Heart right ventricle (tissue), 16 donors: ENCODE results near the gene RPRD2. TPM values are rescaled to one million over a fixed set of nuclear protein-coding genes. Genes with fewer than 3 reads are reported as not detected.

Experiments
- ATAC-seq, 8 donors: fragments of 200-7000 bp; cut with Tn5 transposase; one replicate each; pipeline ENCODE4 v1.9.1; 2020; ENCODE audit warnings: mild to moderate bottlenecking in 8 of 8, moderate library complexity in 8 of 8, moderate number of reproducible peaks in 1 of 8
- DNase-seq, 2 donors: peaks; one replicate each; pipeline ENCODE4 v3.0.0-alpha.2; 2020
- H3K27ac ChIP-seq, 10 donors: fragments of 200-600 bp; sonication (generic) in 2 of 10; one replicate each; pipeline versions ENCODE4 v1.5.0 to v1.8.0; 2020 to 2022; ENCODE audit warnings: mild to moderate bottlenecking in 3 of 10
- H3K27me3 ChIP-seq, 7 donors: fragments of 200-600 bp; one replicate each; pipeline ENCODE4 v1.8.0; 2021 to 2022; ENCODE audit warnings: mild to moderate bottlenecking in 2 of 7
- H3K36me3 ChIP-seq, 9 donors: fragments of 200-600 bp; sonication (generic) in 1 of 9; one replicate each; pipeline versions ENCODE4 v1.5.0 to v1.8.0; 2020 to 2022; ENCODE audit warnings: mild to moderate bottlenecking in 2 of 9
- H3K4me1 ChIP-seq, 9 donors: fragments of 200-600 bp; sonication (generic) in 1 of 9; one replicate each; pipeline versions ENCODE4 v1.5.0 to v1.8.0; 2020 to 2022; ENCODE audit warnings: mild to moderate bottlenecking in 4 of 9
- H3K4me3 ChIP-seq, 10 donors: fragments of 200-600 bp; sonication (generic) in 2 of 10; one replicate each; pipeline versions ENCODE4 v1.5.0 to v1.8.0; 2020 to 2022; ENCODE audit warnings: mild to moderate bottlenecking in 7 of 10, moderate library complexity in 2 of 10
- H3K9me3 ChIP-seq, 11 donors: fragments of 200-600 bp in 10 of 11; sonication (generic) in 2 of 11; one replicate each; pipeline versions ENCODE4 v1.5.0 to v1.8.0; 2013 to 2022; ENCODE audit warnings: mild to moderate bottlenecking in 2 of 11, control low read depth in 1 of 11, moderate library complexity in 1 of 11
- WGBS, 2 donors: extraction: QIAGEN DNeasy Blood & Tissue Kit; methylation state at CpG; one replicate each; pipeline ENCODE4 v1.1.7; 2013; ENCODE audit warnings: inconsistent platforms in 1 of 2; 5-methylcytosine and 5-hydroxymethylcytosine counted together
- intact Hi-C, 10 donors: fragments of 100-400 bp; cut with DNase I; formaldehyde crosslinking; loops; one replicate each; pipeline versions ENCODE4 v1.11.1 to v1.14.2; 2022
- polyA plus RNA-seq, 2 donors: library from polyadenylated mRNA; stranded (reverse); fragments of 200-250 nt; gene quantifications; one replicate each; pipeline ENCODE4 v1.2.3, GENCODE V29; 2013
- total RNA-seq, 10 donors: library from RNA; stranded (reverse); fragmentation: NEBNext Ultra II Directional in 3 of 10; extraction: Animal tissue kit (Norgen Biotek cat#: 25700) in 3 of 10; gene quantifications; one replicate each; pipeline versions ENCODE4 v1.2.1 to v1.2.4, GENCODE V29; 2021 to 2023
- TF ChIP-seq, protein P1 (sequence below), 9 donors: fragments of 200-600 bp; sonication (generic) in 2 of 9; IDR thresholded peaks; one replicate each; pipeline versions ENCODE4 v1.5.0 to v1.8.0; 2021 to 2022; ENCODE audit warnings: antibody characterized with exemption in 9 of 9, mild to moderate bottlenecking in 5 of 9, moderate library complexity in 1 of 9
- donor health status: Arrhythmogenic right ventricular cardiomyopathy.
- donor health status: ischemic (EF 13 %, LVEDD 7.1; RV severe dilation, severe dysfunction).
- donor health status: healthy with polysubstance abuse.
- donor health status: DM: no; HTN: yes; CAD: no.
- donor health status: DM: no; HTN: no; CAD: no.
- donor health status: ischemic (EF 25% LVEDD 6.9; RV normal size, moderate dysfunction).
- donor health status: ischemic (EF 25% LVEDD 5.7; RV mildly dilated, moderate dysfunction).
- donor health status: healthy.
- donor health status: DM: yes; HTN: yes; CAD: no.
- donor health status: Ischemic cardiomyopathy.
- donor health status: ischemic (EF 35%, LVEDD 5.7; RV mildly dilated, moderate dysfunction).
- donor health status: nonischemic (EF 11% LVEDD 7.7; RV severe dilation, severe dysfunction).
- donor health status: DM: yes; HTN: yes; CAD: no.
- donor health status: PGD.
- donor health status: ischemic (EF 29% LVEDD 5.4; RV normal size, mild dysfunction).
- donor health status: nonischemic (EF 23%, LVEDD 6.1; RV moderate dilation, normal function).

RPRD2 gene
- total and polyA plus RNA-seq, 12 donors: 4.0 to 34.5 (median 27.9) TPM

DNA sequence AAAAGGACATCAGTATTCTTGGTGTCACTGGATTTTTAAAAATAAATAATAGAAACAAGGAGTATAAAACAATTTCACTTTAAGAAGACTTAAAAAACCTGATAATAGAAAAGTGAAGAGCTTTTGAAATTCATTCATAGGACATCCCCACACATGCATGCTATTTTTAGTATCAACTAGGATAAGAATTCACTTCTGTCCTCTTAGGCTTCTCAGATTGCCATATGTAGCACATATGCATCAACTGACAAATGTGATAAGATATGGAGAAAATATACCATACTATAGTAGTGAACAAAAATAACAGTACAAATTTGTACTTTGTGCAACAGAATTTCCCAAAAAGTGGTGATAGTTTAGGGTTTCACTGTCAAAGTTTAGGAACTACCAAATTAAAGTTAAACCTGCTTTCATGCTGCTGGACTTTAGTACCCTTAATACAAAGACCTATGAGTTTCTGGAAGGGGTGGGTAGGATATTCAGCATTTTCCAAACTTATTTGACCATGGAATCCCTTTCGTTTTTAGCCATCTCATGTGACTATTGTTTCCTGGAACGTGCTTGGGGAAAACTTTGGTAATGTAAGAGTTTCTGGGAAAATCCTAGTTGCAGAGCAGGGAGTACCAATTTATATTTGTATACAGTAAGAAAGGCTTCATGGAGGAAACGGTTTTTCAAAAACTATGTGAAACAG, 19.8 kb downstream of the RPRD2 start:
- DNase-seq: no peak
- TF ChIP-seq, protein P1, sequence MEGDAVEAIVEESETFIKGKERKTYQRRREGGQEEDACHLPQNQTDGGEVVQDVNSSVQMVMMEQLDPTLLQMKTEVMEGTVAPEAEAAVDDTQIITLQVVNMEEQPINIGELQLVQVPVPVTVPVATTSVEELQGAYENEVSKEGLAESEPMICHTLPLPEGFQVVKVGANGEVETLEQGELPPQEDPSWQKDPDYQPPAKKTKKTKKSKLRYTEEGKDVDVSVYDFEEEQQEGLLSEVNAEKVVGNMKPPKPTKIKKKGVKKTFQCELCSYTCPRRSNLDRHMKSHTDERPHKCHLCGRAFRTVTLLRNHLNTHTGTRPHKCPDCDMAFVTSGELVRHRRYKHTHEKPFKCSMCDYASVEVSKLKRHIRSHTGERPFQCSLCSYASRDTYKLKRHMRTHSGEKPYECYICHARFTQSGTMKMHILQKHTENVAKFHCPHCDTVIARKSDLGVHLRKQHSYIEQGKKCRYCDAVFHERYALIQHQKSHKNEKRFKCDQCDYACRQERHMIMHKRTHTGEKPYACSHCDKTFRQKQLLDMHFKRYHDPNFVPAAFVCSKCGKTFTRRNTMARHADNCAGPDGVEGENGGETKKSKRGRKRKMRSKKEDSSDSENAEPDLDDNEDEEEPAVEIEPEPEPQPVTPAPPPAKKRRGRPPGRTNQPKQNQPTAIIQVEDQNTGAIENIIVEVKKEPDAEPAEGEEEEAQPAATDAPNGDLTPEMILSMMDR (IDR thresholded peaks at IDR 0.05): no peak
- intact Hi-C loops: loop anchor here in 1 of 10 donors (10.0 kb wide), 1 partner anchor 61 kb away; no protein-coding TSS in a partner anchor
- H3K4me1 ChIP-seq: peaks cover 0 to 51% (median 19%) of the 10 kb centered on the region in 9 donors
- H3K36me3 ChIP-seq: peaks cover 0 to 5% (median 0%) of the 10 kb centered on the region in 9 donors
- peak overlapping the region in 1 of 10 donors; percentile 36 for H3K27ac ChIP-seq
- no peak for ATAC-seq
- H3K9me3 ChIP-seq: no peaks in the 10 kb centered on the region
- 31 to 33% methylated on average over 3 of the region's 3 CpGs for WGBS, 2 donors
- H3K27me3 ChIP-seq: no peaks in the 10 kb centered on the region
- no peak overlapping the region for H3K4me3 ChIP-seq

DNA sequence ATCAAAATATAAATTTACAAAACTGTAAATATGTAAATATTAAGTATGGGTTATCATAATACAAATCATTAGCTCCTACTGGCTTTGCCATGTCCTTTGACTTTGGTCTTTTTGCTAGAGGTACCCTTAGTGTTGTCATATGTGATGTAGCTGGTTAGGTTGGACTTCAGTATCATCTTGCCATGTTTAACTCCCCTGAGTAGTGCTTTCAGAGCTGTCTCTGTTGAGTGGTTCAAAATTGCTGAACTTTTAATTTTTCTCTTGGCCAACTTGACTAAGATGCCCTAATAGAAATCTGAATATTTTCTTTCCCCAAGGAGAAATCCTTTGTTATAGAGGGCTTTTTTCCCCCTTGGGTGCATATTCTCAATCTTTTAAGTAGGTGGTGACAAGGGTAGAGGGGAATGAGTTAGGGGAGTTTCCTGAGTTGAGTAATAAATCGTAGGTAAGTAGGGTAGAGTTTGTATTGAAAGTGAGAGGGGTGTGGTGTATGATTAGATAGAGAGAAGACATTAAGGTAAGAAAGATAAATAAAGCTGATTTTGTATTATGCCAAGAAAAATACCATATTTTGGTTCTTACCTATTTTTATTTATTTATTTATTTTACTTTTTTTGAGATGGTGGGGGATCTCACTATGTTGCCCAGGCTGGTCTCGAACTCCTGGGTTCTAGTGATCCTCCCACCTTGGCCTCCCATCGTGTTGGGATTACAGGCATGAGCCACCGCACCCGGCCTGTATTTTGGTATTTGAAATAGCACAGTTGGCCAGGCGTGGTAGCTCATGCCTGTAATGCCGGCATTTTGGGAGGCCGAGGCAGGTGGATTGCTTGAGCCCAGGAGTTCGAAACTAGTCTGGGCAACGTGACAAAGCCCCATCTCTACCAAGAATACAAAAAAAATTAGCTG, 21.8 kb downstream of the RPRD2 start:
- peaks cover 0 to 5% (median 0%) of the 10 kb centered on the region in 9 donors for H3K36me3 ChIP-seq
- intact Hi-C loops: loop anchor here in 1 of 10 donors (10.0 kb wide), 1 partner anchor 59 kb away; no protein-coding TSS in a partner anchor
- TF ChIP-seq, protein P1 (IDR thresholded peaks at IDR 0.05): no peak
- H3K4me3 ChIP-seq: no peak overlapping the region
- H3K4me1 ChIP-seq: peaks cover 0 to 62% (median 29%) of the 10 kb centered on the region in 9 donors
- no peak overlapping the region for H3K27ac ChIP-seq
- ATAC-seq: no peak
- WGBS, 2 donors: 88 to 94% methylated on average over 10 of the region's 10 CpGs
- no peak for DNase-seq
- H3K27me3 ChIP-seq: no peaks in the 10 kb centered on the region
- H3K9me3 ChIP-seq: no peaks in the 10 kb centered on the region

DNA sequence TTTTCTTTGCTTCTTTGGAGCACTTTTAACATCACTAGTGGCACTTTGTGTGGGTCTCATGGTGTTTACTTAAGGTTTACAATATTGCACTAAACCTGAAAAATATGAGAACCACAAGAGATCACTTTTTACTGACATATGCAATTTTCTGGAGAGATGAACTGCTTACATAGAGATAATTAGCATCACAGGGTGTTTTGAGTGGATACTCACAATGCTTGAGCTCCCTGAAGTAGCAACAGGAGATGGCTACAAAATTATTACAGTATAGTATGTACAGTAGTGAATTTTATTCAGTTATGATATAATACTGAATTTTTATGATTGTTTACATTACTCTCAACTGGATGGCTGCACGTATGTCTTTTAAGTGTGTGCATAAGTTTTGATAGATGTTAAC, 22.6 kb downstream of the RPRD2 start:
- H3K4me3 ChIP-seq: no peak overlapping the region
- no peak overlapping the region for H3K27ac ChIP-seq
- intact Hi-C loops: loop anchor here in 1 of 10 donors (10.0 kb wide), 1 partner anchor 58 kb away; no protein-coding TSS in a partner anchor
- WGBS, 2 donors: 73 to 75% methylated on average over 1 of the region's 1 CpG
- H3K36me3 ChIP-seq: peaks cover 0 to 5% (median 0%) of the 10 kb centered on the region in 9 donors
- H3K4me1 ChIP-seq: peaks cover 0 to 64% (median 29%) of the 10 kb centered on the region in 9 donors
- no peaks in the 10 kb centered on the region for H3K9me3 ChIP-seq
- H3K27me3 ChIP-seq: no peaks in the 10 kb centered on the region
- no peak for DNase-seq
- TF ChIP-seq, protein P1 (IDR thresholded peaks at IDR 0.05): no peak
- no peak for ATAC-seq

DNA sequence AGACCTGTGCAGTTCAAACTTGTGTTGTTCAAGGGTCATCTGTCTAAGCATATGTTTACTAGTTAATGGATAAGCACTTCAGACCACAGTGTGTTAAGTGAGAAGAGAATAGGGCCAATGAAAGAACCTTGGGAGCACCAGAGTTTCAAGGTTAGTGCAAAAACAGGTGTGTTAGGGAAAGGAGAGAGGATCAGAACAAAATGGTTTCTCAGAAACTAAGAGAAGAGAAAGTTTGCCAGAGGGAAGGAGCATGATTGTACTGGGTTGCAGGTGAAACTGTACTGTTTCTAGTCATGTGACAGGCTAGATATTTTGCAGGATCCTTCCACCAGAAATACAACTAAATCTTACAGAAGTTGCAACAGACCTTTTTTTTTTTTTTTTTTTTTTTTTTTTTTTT, 23.3 kb downstream of the RPRD2 start:
- Histone ChIP-seq H3K27ac (no peak overlapping the region), H3K27me3 (no peaks in the 10 kb centered on the region), H3K9me3 (no peaks in the 10 kb centered on the region), H3K4me1 (peaks cover 0 to 64% (median 29%) of the 10 kb centered on the region in 9 donors), H3K36me3 (peaks cover 0 to 5% (median 0%) of the 10 kb centered on the region in 9 donors), H3K4me3 (no peak overlapping the region)
- no peak for DNase-seq
- intact Hi-C loops: loop anchor here in 1 of 10 donors (10.0 kb wide), 1 partner anchor 58 kb away; no protein-coding TSS in a partner anchor
- TF ChIP-seq, protein P1 (IDR thresholded peaks at IDR 0.05): no peak
- ATAC-seq: no peak
